ENCODE results near the gene ITPR1.

Gene ITPR1

DNA sequence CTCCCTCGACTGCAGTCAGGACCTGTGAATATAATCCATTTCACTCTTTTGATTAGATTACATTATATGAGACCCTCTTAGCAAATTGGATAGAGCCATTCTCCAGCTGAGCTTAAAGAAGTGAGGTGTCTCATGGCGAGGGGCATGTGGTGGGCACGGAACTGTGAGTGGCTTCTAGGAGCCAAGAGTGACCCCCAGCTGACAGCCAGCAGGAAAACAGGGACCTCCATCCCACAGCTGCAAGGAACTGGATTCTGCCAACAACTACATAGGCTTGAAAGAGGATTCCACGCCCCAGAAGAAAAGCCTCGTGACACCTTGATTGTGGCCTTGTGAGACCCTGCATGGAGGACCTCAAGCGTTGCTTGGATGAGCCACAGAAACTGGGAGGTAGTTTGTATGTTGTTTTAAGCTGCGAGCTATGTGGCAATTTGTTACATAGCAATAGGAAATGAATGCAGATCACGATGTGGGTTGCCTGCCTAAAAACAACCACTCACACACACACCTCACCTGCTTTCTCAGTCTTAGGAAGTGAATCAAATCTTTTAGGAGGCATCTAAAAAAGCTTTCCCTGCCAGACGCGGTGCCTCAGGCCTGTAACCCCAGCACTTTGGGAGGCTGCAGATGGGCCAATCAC lies 401.9 kb downstream of the ITPR1 start:
- Histone ChIP-seq H3K27ac (ENCODE audit: low read length, poor library complexity, severe bottlenecking) (no peak overlapping the region), H2BK12ac (ENCODE audit: low read length in 2 of 2) (no peak overlapping the region)
- 93% methylated on average over 7 of the region's 10 CpGs for whole genome bisulfite sequencing

DNA sequence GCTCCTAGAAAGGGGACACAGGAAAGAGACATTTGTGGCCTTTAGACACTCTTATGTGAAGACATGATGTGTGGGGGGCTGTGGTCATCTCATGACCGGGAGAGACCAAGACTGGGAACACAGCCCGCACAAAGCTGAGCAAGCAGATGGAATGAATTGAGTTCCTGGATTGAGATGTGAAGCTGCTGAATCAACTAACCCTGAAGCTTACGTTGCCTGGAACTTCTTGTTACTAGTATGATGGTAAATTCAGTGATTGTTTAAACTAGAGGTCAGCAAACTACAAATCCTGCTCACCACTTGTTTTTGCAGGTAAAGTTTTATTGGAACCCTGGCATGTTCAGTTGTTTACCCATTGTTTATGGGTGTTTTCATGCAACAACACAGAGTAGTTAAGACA lies 402.7 kb downstream of the ITPR1 start:
- no peak overlapping the region for H2BK12ac ChIP-seq (ENCODE audit: low read length in 2 of 2)
- H3K27ac ChIP-seq (ENCODE audit: low read length, poor library complexity, severe bottlenecking) = no peak overlapping the region
- no peak for DNase-seq
- H3K9me3 ChIP-seq (ENCODE audit: control insufficient read depth, low read length) = no peaks in the 10 kb centered on the region
- no peak overlapping the region for H3K4me2 ChIP-seq (ENCODE audit: low read length, poor library complexity, severe bottlenecking)
- no peak overlapping the region for H4K8ac ChIP-seq (ENCODE audit: low read length)
- no peak overlapping the region for H3K4me3 ChIP-seq (ENCODE audit: insufficient read depth in 1 of 2, low read depth in 1 of 2, low read length in 2 of 2)
- no peak overlapping the region for H3K23ac ChIP-seq (ENCODE audit: low read length in 2 of 2)
- no peak overlapping the region for H3K18ac ChIP-seq (ENCODE audit: low read depth in 1 of 2, low read length in 2 of 2)
- H4K91ac ChIP-seq (ENCODE audit: low read length) = no peak overlapping the region
- H2AK5ac ChIP-seq (ENCODE audit: low read length, severe bottlenecking) = no peak overlapping the region
- no peaks in the 10 kb centered on the region for H3K36me3 ChIP-seq (ENCODE audit: control insufficient read depth in 1 of 2, insufficient read depth in 2 of 2, low read depth in 1 of 2, low read length in 2 of 2)
- no peak overlapping the region for H2BK5ac ChIP-seq (ENCODE audit: low read depth, low read length, poor library complexity, severe bottlenecking)
- WGBS = 93% methylated on average over 3 of the region's 3 CpGs
- H2BK15ac ChIP-seq (ENCODE audit: low read depth, poor library complexity, severe bottlenecking) = no peak overlapping the region
- no peak overlapping the region for H3K9ac ChIP-seq (ENCODE audit: low read length)
- no peak overlapping the region for H2BK120ac ChIP-seq (ENCODE audit: low read depth, low read length)
- H3K14ac ChIP-seq (ENCODE audit: low read length in 2 of 2) = no peak overlapping the region
- no peak overlapping the region for H3K4ac ChIP-seq (ENCODE audit: low read depth in 1 of 2, low read length in 2 of 2)
- H3K79me1 ChIP-seq (replicated peaks; ENCODE audit: low read length, poor library complexity, severe bottlenecking) = no peaks in the 10 kb centered on the region
- no peaks in the 10 kb centered on the region for H3K27me3 ChIP-seq (ENCODE audit: control insufficient read depth in 1 of 2, insufficient read depth in 1 of 2, low read length in 2 of 2)
- H2AFZ ChIP-seq (ENCODE audit: low read depth, low read length) = no peak overlapping the region
- peaks cover 7% of the 10 kb centered on the region for H3K4me1 ChIP-seq (ENCODE audit: control insufficient read depth, insufficient read depth, low read depth, low read length)

More for the DNA sequence above, 401.9 kb downstream of the ITPR1 start:
- no peak overlapping the region for H2BK120ac ChIP-seq (ENCODE audit: low read depth, low read length)
- no peaks in the 10 kb centered on the region for H3K9me3 ChIP-seq (ENCODE audit: control insufficient read depth, low read length)
- H4K8ac ChIP-seq (ENCODE audit: low read length) = no peak overlapping the region
- H3K18ac ChIP-seq (ENCODE audit: low read depth in 1 of 2, low read length in 2 of 2) = no peak overlapping the region
- H3K4me1 ChIP-seq (ENCODE audit: control insufficient read depth, insufficient read depth, low read depth, low read length) = peaks cover 7% of the 10 kb centered on the region
- no peak overlapping the region for H2BK5ac ChIP-seq (ENCODE audit: low read depth, low read length, poor library complexity, severe bottlenecking)
- no peak overlapping the region for H3K4me2 ChIP-seq (ENCODE audit: low read length, poor library complexity, severe bottlenecking)
- H3K23ac ChIP-seq (ENCODE audit: low read length in 2 of 2) = no peak overlapping the region
- H3K9ac ChIP-seq (ENCODE audit: low read length) = no peak overlapping the region
- DNase-seq = no peak
- H3K4ac ChIP-seq (ENCODE audit: low read depth in 1 of 2, low read length in 2 of 2) = no peak overlapping the region
- H2AFZ ChIP-seq (ENCODE audit: low read depth, low read length) = no peak overlapping the region
- H3K36me3 ChIP-seq (ENCODE audit: control insufficient read depth in 1 of 2, insufficient read depth in 2 of 2, low read depth in 1 of 2, low read length in 2 of 2) = no peaks in the 10 kb centered on the region
- H3K14ac ChIP-seq (ENCODE audit: low read length in 2 of 2) = no peak overlapping the region
- H4K91ac ChIP-seq (ENCODE audit: low read length) = no peak overlapping the region
- H2AK5ac ChIP-seq (ENCODE audit: low read length, severe bottlenecking) = no peak overlapping the region
- no peaks in the 10 kb centered on the region for H3K79me1 ChIP-seq (replicated peaks; ENCODE audit: low read length, poor library complexity, severe bottlenecking)
- H2BK15ac ChIP-seq (ENCODE audit: low read depth, poor library complexity, severe bottlenecking) = no peak overlapping the region
- no peaks in the 10 kb centered on the region for H3K27me3 ChIP-seq (ENCODE audit: control insufficient read depth in 1 of 2, insufficient read depth in 1 of 2, low read length in 2 of 2)
- H3K4me3 ChIP-seq (ENCODE audit: insufficient read depth in 1 of 2, low read depth in 1 of 2, low read length in 2 of 2) = no peak overlapping the region

Measured in mesenchymal stem cell (in vitro differentiated cells and primary cell).